Body of pancreas (tissue), 4 donors: ENCODE results near the gene MT3.

Experiments
- POLR2A ChIP-seq, 3 donors: fragments of 450-650 bp; IDR thresholded peaks; one replicate each; pipeline ENCODE4 v1.6.1; 2016; ENCODE audit warnings: antibody characterized with exemption in 3 of 3, mild to moderate bottlenecking in 2 of 3
- TF ChIP-seq, protein P1 (sequence below), 7 experiments: fragments of 450-650 bp in 4 of 7; fragments of 200-600 bp in 3 of 7; sonication (generic) in 3 of 7; IDR thresholded peaks; one replicate each; pipeline ENCODE4 v1.5.1; 2016 to 2019; ENCODE audit warnings: antibody characterized with exemption in 7 of 7

DNA sequence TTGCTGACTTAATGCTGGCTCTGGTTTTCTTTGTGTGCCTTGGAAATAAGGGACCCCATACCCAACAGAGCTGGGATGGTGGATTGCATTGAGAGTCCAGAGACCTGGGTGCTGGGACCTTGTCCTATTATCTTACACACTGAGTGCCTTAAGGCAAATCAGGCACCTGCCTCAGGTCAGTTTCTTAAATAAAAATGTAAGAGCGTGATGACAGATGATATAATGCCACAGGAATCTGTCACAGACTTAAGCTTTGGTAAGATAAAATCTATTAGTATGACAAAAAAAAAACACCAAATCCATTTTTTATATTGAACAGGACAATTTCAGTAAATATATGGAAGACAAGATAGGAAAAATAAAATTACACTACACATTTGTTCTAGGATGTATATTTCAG lies 50.7 kb downstream of the MT3 start:
- TF ChIP-seq, protein P1, sequence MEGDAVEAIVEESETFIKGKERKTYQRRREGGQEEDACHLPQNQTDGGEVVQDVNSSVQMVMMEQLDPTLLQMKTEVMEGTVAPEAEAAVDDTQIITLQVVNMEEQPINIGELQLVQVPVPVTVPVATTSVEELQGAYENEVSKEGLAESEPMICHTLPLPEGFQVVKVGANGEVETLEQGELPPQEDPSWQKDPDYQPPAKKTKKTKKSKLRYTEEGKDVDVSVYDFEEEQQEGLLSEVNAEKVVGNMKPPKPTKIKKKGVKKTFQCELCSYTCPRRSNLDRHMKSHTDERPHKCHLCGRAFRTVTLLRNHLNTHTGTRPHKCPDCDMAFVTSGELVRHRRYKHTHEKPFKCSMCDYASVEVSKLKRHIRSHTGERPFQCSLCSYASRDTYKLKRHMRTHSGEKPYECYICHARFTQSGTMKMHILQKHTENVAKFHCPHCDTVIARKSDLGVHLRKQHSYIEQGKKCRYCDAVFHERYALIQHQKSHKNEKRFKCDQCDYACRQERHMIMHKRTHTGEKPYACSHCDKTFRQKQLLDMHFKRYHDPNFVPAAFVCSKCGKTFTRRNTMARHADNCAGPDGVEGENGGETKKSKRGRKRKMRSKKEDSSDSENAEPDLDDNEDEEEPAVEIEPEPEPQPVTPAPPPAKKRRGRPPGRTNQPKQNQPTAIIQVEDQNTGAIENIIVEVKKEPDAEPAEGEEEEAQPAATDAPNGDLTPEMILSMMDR (IDR thresholded peaks at IDR 0.05) = no peak
- TF ChIP-seq POLR2A (IDR thresholded peaks at IDR 0.05) = no peak
